K562 (cell line): ENCODE data around the gene IDI2. TPM values are rescaled to one million over a fixed set of nuclear protein-coding genes. Genes with fewer than 3 reads are reported as not detected.

Experiments
- ATAC-seq: fragments of 200-7000 bp; cut with Tn5 transposase; 3 replicates; pipeline ENCODE4 v1.9.1; 2020; ENCODE audit warnings: moderate library complexity
- BruUV-seq: library from RNA; stranded (reverse); fragments of 400-500 nt; replicated peaks from 2 replicates; lab custom pipeline; 2021; lab: Mats Ljungman, UMichigan
- CTCF ChIA-PET: fragments of 300-600 bp; formaldehyde crosslinking; extraction: SDS; loops from one replicate; lab custom pipeline; 2021; ENCODE audit warnings: low intra/inter-chr PET ratio; lab: Yijun Ruan, JAX
- POLR2A ChIA-PET: fragments of 300-600, 350-650 bp; sonication (Branson Sonifier 250); formaldehyde crosslinking; extraction: SDS; loops from one replicate; lab custom pipeline; 2021; ENCODE audit warnings: antibody characterized with exemption, inconsistent platforms; lab: Yijun Ruan, JAX
- DNase-seq, 4 experiments: peaks; one replicate each; pipeline versions ENCODE4 v3.0.0 to v3.0.0-alpha.2; 2011 to 2018; ENCODE audit warnings: low spot score in 3 of 4, mixed read lengths in 3 of 4; ENCODE audit errors: extremely low read depth in 1 of 4
- FAIRE-seq: peaks from 2 replicates; lab custom pipeline; 2011; peaks lifted over from hg19 to GRCh38; lab: Jason Lieb, UNC
- H2AFZ ChIP-seq: 2 replicates; pipeline ENCODE4 v1.6.0; 2011; ENCODE audit warnings: low read depth, low read length, control low read depth, inconsistent platforms
- H3K27ac ChIP-seq: fragments of 200-600 bp; 3 replicates; pipeline ENCODE4 v1.8.0; 2011; ENCODE audit warnings: low read depth, mild to moderate bottlenecking, control low read depth, inconsistent platforms, low read length, moderate library complexity, mixed read lengths; ENCODE audit errors: extremely low read depth
- H3K27me3 ChIP-seq, 2 experiments: fragments of 300-600 bp in 1 of 2; 2 replicates in 1 of 2; 3 replicates in 1 of 2; pipeline versions ENCODE4 v1.6.0 to v1.8.0; 2011; ENCODE audit warnings: inconsistent platforms in 2 of 2, low read length in 2 of 2, mild to moderate bottlenecking in 1 of 2, mixed read lengths in 1 of 2, moderate library complexity in 1 of 2; ENCODE audit not compliant: control insufficient read depth in 2 of 2, insufficient read depth in 2 of 2
- H3K36me3 ChIP-seq: fragments of 300-600 bp; 3 replicates; pipeline ENCODE4 v1.8.0; 2011; ENCODE audit warnings: mild to moderate bottlenecking, low read length, inconsistent platforms; ENCODE audit not compliant: control insufficient read depth, insufficient read depth
- H3K4me1 ChIP-seq, 2 experiments: fragments of 200-600 bp in 1 of 2; replicated peaks in 1 of 2; 2 replicates in 1 of 2; 3 replicates in 1 of 2; pipeline versions ENCODE4 v1.5.1 to v1.8.0; 2011; ENCODE audit warnings: inconsistent platforms in 2 of 2, low read length in 2 of 2, mild to moderate bottlenecking in 1 of 2, mixed read lengths in 1 of 2, moderate library complexity in 1 of 2; ENCODE audit not compliant: control insufficient read depth in 2 of 2, insufficient read depth in 2 of 2
- H3K4me2 ChIP-seq: 2 replicates; pipeline ENCODE4 v1.6.1; 2011; ENCODE audit warnings: low read length, control low read depth, inconsistent platforms, mixed read lengths; ENCODE audit not compliant: insufficient read depth
- H3K4me3 ChIP-seq: fragments of 200-600 bp; sonication (generic), shearing (Covaris generic); 2 replicates; pipeline ENCODE4 v1.5.1; 2016; ENCODE audit warnings: control low read depth, inconsistent platforms
- H3K79me2 ChIP-seq: fragments of 200-600 bp; 3 replicates; pipeline ENCODE4 v1.8.0; 2011; ENCODE audit warnings: low read length, inconsistent platforms; ENCODE audit not compliant: control insufficient read depth, insufficient read depth
- H3K9ac ChIP-seq, 2 experiments: 2 replicates each; pipeline versions ENCODE4 v1.6.0 to v1.6.1; 2011; ENCODE audit warnings: low read depth in 2 of 2, low read length in 2 of 2, control low read depth in 1 of 2, inconsistent platforms in 1 of 2, mild to moderate bottlenecking in 1 of 2, mixed read lengths in 1 of 2; ENCODE audit not compliant: insufficient read depth in 1 of 2
- H3K9me1 ChIP-seq: one replicate; pipeline ENCODE4 v1.6.0; 2011; ENCODE audit warnings: inconsistent platforms, mild to moderate bottlenecking, low read length, moderate library complexity; ENCODE audit not compliant: control insufficient read depth, insufficient read depth
- H3K9me3 ChIP-seq: replicated peaks from 2 replicates; pipeline ENCODE4 v1.5.1; 2011; ENCODE audit warnings: low read depth, low read length, inconsistent platforms; ENCODE audit not compliant: control insufficient read depth, insufficient read depth
- H4K20me1 ChIP-seq: replicated peaks from 2 replicates; pipeline ENCODE4 v1.6.1; 2011; ENCODE audit warnings: low read length, inconsistent platforms, mixed read lengths; ENCODE audit not compliant: control insufficient read depth, insufficient read depth
- CSDE1 ChIP-seq, 2 experiments: fragments of 450-650 bp; IDR thresholded peaks; 2 replicates each; pipeline ENCODE4 v1.6.1; 2016; ENCODE audit warnings: mild to moderate bottlenecking in 1 of 2
- CTBP1 ChIP-seq: fragments of 450-650 bp; IDR thresholded peaks from 2 replicates; pipeline ENCODE4 v1.6.1; 2016; ENCODE audit warnings: borderline replicate concordance
- ETS2 ChIP-seq: IDR thresholded peaks from 2 replicates; pipeline ENCODE4 v1.6.1; 2016; ENCODE audit warnings: borderline replicate concordance, missing genetic modification characterization, mild to moderate bottlenecking, moderate library complexity, missing compliant biosample characterization; ENCODE audit not compliant: poor library complexity, severe bottlenecking
- FOXK1 ChIP-seq: sonication (generic); formaldehyde crosslinking; IDR thresholded peaks from 2 replicates; pipeline ENCODE4 v1.8.0; 2022; ENCODE audit warnings: missing genetic modification reagents, mild to moderate bottlenecking, borderline replicate concordance
- HNRNPUL1 ChIP-seq: fragments of 200-400 bp; formaldehyde crosslinking; IDR thresholded peaks from 2 replicates; pipeline ENCODE4 v1.6.1; 2017; ENCODE audit warnings: low read length
- JUN ChIP-seq, 2 experiments: sonication (generic) in 1 of 2; formaldehyde crosslinking in 1 of 2; IDR thresholded peaks; 2 replicates each; pipeline versions ENCODE4 v1.6.1 to v1.8.0; 2012 to 2022; ENCODE audit warnings: borderline replicate concordance in 2 of 2, mild to moderate bottlenecking in 2 of 2, improper control_type of control experiment in 1 of 2, low read depth in 1 of 2, low read length in 1 of 2, missing genetic modification reagents in 1 of 2
- LCOR ChIP-seq: sonication (generic); formaldehyde crosslinking; IDR thresholded peaks from 2 replicates; pipeline ENCODE4 v1.8.0; 2022; ENCODE audit warnings: mild to moderate bottlenecking, missing genetic modification reagents
- MXD1 ChIP-seq: fragments of 250-450 bp; sonication (Bioruptor Pico); IDR thresholded peaks from 2 replicates; pipeline ENCODE4 v1.8.0; 2021; ENCODE audit warnings: borderline replicate concordance, mild to moderate bottlenecking, moderate library complexity; ENCODE audit not compliant: poor library complexity, severe bottlenecking
- MYC ChIP-seq, 2 experiments: fragments of 250-450 bp in 1 of 2; sonication (Bioruptor Pico) in 1 of 2; IDR thresholded peaks; 2 replicates each; pipeline versions ENCODE4 v1.5.1 to v1.6.1; 2012 to 2021; ENCODE audit warnings: low read depth in 2 of 2, borderline replicate concordance in 1 of 2, improper control_type of control experiment in 1 of 2, low read length in 1 of 2, mild to moderate bottlenecking in 1 of 2, moderate library complexity in 1 of 2
- PHB ChIP-seq: fragments of 250-450 bp; sonication (Bioruptor Pico); IDR thresholded peaks from 2 replicates; pipeline ENCODE4 v1.5.0; 2021
- SMARCA5 ChIP-seq: fragments of 450-650 bp; IDR thresholded peaks from 2 replicates; pipeline ENCODE4 v1.6.1; 2016
- XRCC5 ChIP-seq: fragments of 200-400 bp; formaldehyde crosslinking; IDR thresholded peaks from 2 replicates; pipeline ENCODE4 v1.6.1; 2017; ENCODE audit warnings: low read depth, mild to moderate bottlenecking, low read length
- ZFPM2 ChIP-seq: fragments of 250-450 bp; sonication (Bioruptor Pico); IDR thresholded peaks from 2 replicates; pipeline ENCODE4 v1.5.1; 2022; ENCODE audit warnings: mild to moderate bottlenecking
- ZNF146 ChIP-seq: IDR thresholded peaks from one replicate; pipeline ENCODE4 v1.6.1; 2018; ENCODE audit warnings: missing compliant biosample characterization; ENCODE audit not compliant: unreplicated experiment
- ZNF398 ChIP-seq: fragments of 250-450 bp; sonication (Bioruptor Pico); IDR thresholded peaks from 2 replicates; pipeline ENCODE4 v1.8.0; 2021; ENCODE audit warnings: moderate library complexity, mild to moderate bottlenecking, inconsistent platforms
- ZNF707 ChIP-seq: fragments of 250-450 bp; sonication (Bioruptor Pico); conservative IDR thresholded peaks from 2 replicates; pipeline ENCODE4 v1.8.0; 2022; ENCODE audit warnings: inconsistent platforms, mild to moderate bottlenecking, moderate library complexity
- ZNF778 ChIP-seq: fragments of 450-650 bp; formaldehyde crosslinking; IDR thresholded peaks from 2 replicates; pipeline ENCODE4 v1.4.0; 2020; ENCODE audit warnings: mild to moderate bottlenecking, moderate library complexity
- ZSCAN32 ChIP-seq: fragments of 450-650 bp; formaldehyde crosslinking; IDR thresholded peaks from 2 replicates; pipeline ENCODE4 v1.4.0; 2020; ENCODE audit warnings: mild to moderate bottlenecking, moderate library complexity
- ZZZ3 ChIP-seq: fragments of 450-650 bp; IDR thresholded peaks from 2 replicates; pipeline ENCODE4 v1.6.1; 2016; ENCODE audit warnings: antibody characterized with exemption, mild to moderate bottlenecking, moderate library complexity
- WGBS: fragments of 100-300 bp; shearing (Covaris generic); methylation state at CpG from one replicate; pipeline ENCODE4 v1.1.6; 2016; ENCODE audit warnings: low coverage, mixed read lengths; ENCODE audit not compliant: insufficient coverage; ENCODE audit errors: missing lambda C conversion rate; 5-methylcytosine and 5-hydroxymethylcytosine counted together
- in situ Hi-C: fragments of 300-500 bp; cut with MboI; formaldehyde crosslinking; loops from 4 replicates; pipeline ENCODE4 v1.15.0; 2018; ENCODE audit warnings: inconsistent platforms, mixed read lengths
- intact Hi-C: fragments of 100-400 bp; cut with micrococcal nuclease; formaldehyde crosslinking; loops from 2 replicates; pipeline ENCODE4 v1.14.2; 2022
- polyA plus RNA-seq, 8 experiments: library from polyadenylated mRNA; depleted of rRNA in 4 of 8; stranded (reverse) in 5 of 8; unstranded in 3 of 8; fragments of >200 nt; fragmentation: Nextera tagmentation in 2 of 8; fragmentation: Illumina TruSeq in 1 of 8; extraction: Ambion mirVana in 2 of 8; extraction: Trizol in 1 of 8; gene quantifications; 2 replicates each; pipeline versions ENCODE4 v1.2.1 to v1.2.3, GENCODE V29; 2011 to 2014; ENCODE audit warnings: inconsistent platforms in 1 of 8, missing spikeins in 1 of 8
- total RNA-seq, 7 experiments: library from RNA; depleted of rRNA in 6 of 7; stranded (reverse); fragments of >200 nt in 6 of 7; fragmentation: Illumina TruSeq in 2 of 7; extraction: Trizol in 2 of 7; gene quantifications; 2 replicates each; pipeline versions ENCODE4 v1.2.1 to v1.2.3, GENCODE V29; 2011 to 2021; ENCODE audit warnings: low replicate concordance in 1 of 7

The IDI2 gene
- total and polyA plus RNA-seq, 9 of the 15 experiments (the other 6 are each of a cell fraction or from before 2014, with no cell fraction given) = not detected

- H4K20me1 ChIP-seq = peaks cover 22% of the 10 kb centered on the region
- DNase-seq = no peak
- H3K79me2 ChIP-seq = peaks cover 54% of the 10 kb centered on the region
- WGBS = 8% methylated on average over 7 of the region's 7 CpGs
- H3K4me3 ChIP-seq = peak overlapping the region; percentile 94
- H3K27ac ChIP-seq = peak overlapping the region; percentile 93
- FAIRE-seq = no peak
- no peaks in the 10 kb centered on the region for H3K9me3 ChIP-seq
- no TSS peak for BruUV-seq
- in situ Hi-C loops (loop anchor here (5.0 kb wide), 1 partner anchor 55 kb away; the partner anchor contains the start of gene LARP4B), intact Hi-C loops (loop anchor here (5.0 kb wide), 1 partner anchor 55 kb away; the partner anchor contains the start of gene LARP4B)
- peak overlapping the region; percentile 89 for H3K4me2 ChIP-seq
- POLR2A ChIA-PET = interaction anchor here (0.9 to 1.9 kb wide), 8 partner anchors 10 to 54 kb away, joined by 3 to 7 read pairs (median 4); no protein-coding TSS in a partner anchor
- no peaks in the 10 kb centered on the region for H3K9me1 ChIP-seq
- H2AFZ ChIP-seq = peak overlapping the region; percentile 77
- CTCF ChIA-PET = no interaction called here
- peaks cover 22 to 31% of the 10 kb centered on the region in 2 experiments for H3K4me1 ChIP-seq
- H3K36me3 ChIP-seq = peaks cover 31% of the 10 kb centered on the region
- peak overlapping the region; percentile 97 to 99 for H3K9ac ChIP-seq
- H3K27me3 ChIP-seq = no peaks in the 10 kb centered on the region
- peak; percentile 33; the same call in 2 of the 3 replicates for ATAC-seq
- no peak for TF ChIP-seq CSDE1 (IDR thresholded peaks at IDR 0.05)
- no peak for TF ChIP-seq ZSCAN32
- TF ChIP-seq ZNF398 (CRISPR knock-in tag) = no peak
- no peak for TF ChIP-seq PHB (CRISPR knock-in tag)
- no peak for TF ChIP-seq ZZZ3
- TF ChIP-seq ZNF778 (CRISPR knock-in tag) = no peak
- no peak for TF ChIP-seq XRCC5
- TF ChIP-seq ZNF146 (CRISPR knock-in tag) = no peak
- TF ChIP-seq ZNF707 (CRISPR knock-in tag) = no peak
- no peak for TF ChIP-seq SMARCA5
- no peak for TF ChIP-seq MXD1 (CRISPR knock-in tag)
- peak; percentile 65; the same call in 1 of the 2 replicates for TF ChIP-seq FOXK1 (CRISPR knock-in tag)
- no peak for TF ChIP-seq MYC (IDR thresholded peaks at IDR 0.05; ENCODE audit: low read depth, low read length)
- no peak for TF ChIP-seq MYC (CRISPR knock-in tag; IDR thresholded peaks at IDR 0.05; ENCODE audit: borderline replicate concordance, low read depth)
- TF ChIP-seq CTBP1 = no peak
- TF ChIP-seq ETS2 = no peak
- no peak for TF ChIP-seq ZFPM2
- no peak for TF ChIP-seq JUN (IDR thresholded peaks at IDR 0.05; ENCODE audit: borderline replicate concordance, low read depth, low read length)
- TF ChIP-seq JUN (CRISPR knock-in tag; IDR thresholded peaks at IDR 0.05; ENCODE audit: borderline replicate concordance) = 0 out of 2 replicates have a peak, but pooled peaks have one; percentile 59
- 0 out of 2 replicates have a peak, but pooled peaks have one; percentile 0 for TF ChIP-seq LCOR (CRISPR knock-in tag)
- TF ChIP-seq HNRNPUL1 = no peak
These were observed 38.1 kb downstream of the IDI2 start for GRCh38 chr10:987620-987869.
